ENCODE results near the gene C17orf50. TPM values are rescaled to one million over a fixed set of nuclear protein-coding genes. Genes with fewer than 3 reads are reported as not detected.

The C17orf50 gene
- total and polyA plus RNA-seq, 2 experiments from 2014 or later = not detected

DNA sequence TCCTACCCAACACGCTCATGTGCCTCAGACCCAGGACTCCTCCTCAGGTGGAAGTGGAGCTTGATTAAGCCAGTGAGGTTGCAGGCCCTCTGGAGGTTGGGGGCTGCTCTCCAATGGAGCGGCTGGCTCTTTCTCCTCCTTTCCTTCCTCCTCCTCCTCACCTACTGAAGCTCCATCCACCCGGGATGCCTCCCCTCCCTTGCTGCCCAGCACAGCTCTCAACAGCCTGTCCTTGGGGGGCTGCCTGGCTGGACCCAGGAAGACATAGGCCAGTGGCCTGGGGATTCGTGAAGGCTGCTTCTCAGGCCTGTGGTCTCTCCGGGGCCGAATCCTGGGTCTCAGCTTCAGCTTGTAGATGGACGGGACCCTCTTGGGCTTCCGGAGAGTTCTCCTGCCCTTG is 15.9 kb upstream of the C17orf50 start:
- Histone ChIP-seq H3K27ac (no peak overlapping the region), H3K27me3 (peaks cover 46% of the 10 kb centered on the region), H3K36me3 (replicated peaks; ENCODE audit: insufficient read depth, low read depth) (no peaks in the 10 kb centered on the region), H3K9me2 (replicated peaks; ENCODE audit: insufficient read depth) (no peaks in the 10 kb centered on the region), H3K4me1 (ENCODE audit: insufficient read depth) (peaks cover under 1% of the 10 kb centered on the region), H3K79me2 (no peaks in the 10 kb centered on the region), H3K4me2 (no peak overlapping the region), H3K4me3 (no peak overlapping the region), H4K20me1 (ENCODE audit: insufficient read depth, poor library complexity, severe bottlenecking) (no peaks in the 10 kb centered on the region), H3K9me3 (ENCODE audit: low read depth) (no peaks in the 10 kb centered on the region), H2AFZ (no peak overlapping the region)
- no peak for DNase-seq (ENCODE audit: low spot score)
- 87% methylated on average over 8 of the region's 8 CpGs for WGBS (ENCODE audit: low lambda C conversion rate, missing lambda C conversion rate)
- TF ChIP-seq, protein P1, sequence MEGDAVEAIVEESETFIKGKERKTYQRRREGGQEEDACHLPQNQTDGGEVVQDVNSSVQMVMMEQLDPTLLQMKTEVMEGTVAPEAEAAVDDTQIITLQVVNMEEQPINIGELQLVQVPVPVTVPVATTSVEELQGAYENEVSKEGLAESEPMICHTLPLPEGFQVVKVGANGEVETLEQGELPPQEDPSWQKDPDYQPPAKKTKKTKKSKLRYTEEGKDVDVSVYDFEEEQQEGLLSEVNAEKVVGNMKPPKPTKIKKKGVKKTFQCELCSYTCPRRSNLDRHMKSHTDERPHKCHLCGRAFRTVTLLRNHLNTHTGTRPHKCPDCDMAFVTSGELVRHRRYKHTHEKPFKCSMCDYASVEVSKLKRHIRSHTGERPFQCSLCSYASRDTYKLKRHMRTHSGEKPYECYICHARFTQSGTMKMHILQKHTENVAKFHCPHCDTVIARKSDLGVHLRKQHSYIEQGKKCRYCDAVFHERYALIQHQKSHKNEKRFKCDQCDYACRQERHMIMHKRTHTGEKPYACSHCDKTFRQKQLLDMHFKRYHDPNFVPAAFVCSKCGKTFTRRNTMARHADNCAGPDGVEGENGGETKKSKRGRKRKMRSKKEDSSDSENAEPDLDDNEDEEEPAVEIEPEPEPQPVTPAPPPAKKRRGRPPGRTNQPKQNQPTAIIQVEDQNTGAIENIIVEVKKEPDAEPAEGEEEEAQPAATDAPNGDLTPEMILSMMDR (IDR thresholded peaks at IDR 0.05; ENCODE audit: poor library complexity) = no peak
- TF ChIP-seq EZH2 (IDR thresholded peaks at IDR 0.05; ENCODE audit: borderline replicate concordance) (no peak), EZH2phosphoT487 (IDR thresholded peaks at IDR 0.05; ENCODE audit: low read depth, severe bottlenecking, unreplicated experiment) (no peak)

DNA sequence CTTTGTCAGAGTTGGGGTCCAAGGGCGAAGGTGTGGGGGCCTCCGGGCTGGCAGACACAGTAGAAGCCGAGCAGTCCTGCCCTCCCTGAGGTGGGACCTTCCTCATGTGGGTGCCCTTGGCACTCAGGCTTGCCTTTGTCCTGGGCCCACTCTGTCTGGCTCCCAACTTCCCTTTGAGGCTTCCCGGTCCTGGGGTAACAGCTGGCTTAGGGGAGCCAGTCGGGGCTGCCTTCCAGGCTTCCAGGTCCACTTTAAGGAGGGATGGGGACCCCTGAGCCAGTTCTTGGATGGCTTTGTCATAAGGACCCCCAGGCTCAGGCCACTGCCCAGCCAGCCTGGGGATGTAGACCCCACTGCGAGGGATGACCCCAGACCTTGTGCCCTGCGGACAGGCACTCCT is 15.4 kb upstream of the C17orf50 start:
- Histone ChIP-seq H3K27me3 (peaks cover 45% of the 10 kb centered on the region), H3K36me3 (replicated peaks; ENCODE audit: insufficient read depth, low read depth) (no peaks in the 10 kb centered on the region), H3K79me2 (no peaks in the 10 kb centered on the region), H3K4me2 (no peak overlapping the region), H3K9me3 (ENCODE audit: low read depth) (no peaks in the 10 kb centered on the region), H2AFZ (no peak overlapping the region), H3K4me1 (ENCODE audit: insufficient read depth) (peaks cover 5% of the 10 kb centered on the region), H4K20me1 (ENCODE audit: insufficient read depth, poor library complexity, severe bottlenecking) (no peaks in the 10 kb centered on the region), H3K4me3 (no peak overlapping the region), H3K27ac (no peak overlapping the region), H3K9me2 (replicated peaks; ENCODE audit: insufficient read depth) (no peaks in the 10 kb centered on the region)
- TF ChIP-seq EZH2 (IDR thresholded peaks at IDR 0.05; ENCODE audit: borderline replicate concordance) = no peak
- TF ChIP-seq, protein P1 (IDR thresholded peaks at IDR 0.05; ENCODE audit: poor library complexity) = no peak
- no peak for TF ChIP-seq EZH2phosphoT487 (IDR thresholded peaks at IDR 0.05; ENCODE audit: low read depth, severe bottlenecking, unreplicated experiment)
- 83% methylated on average over 7 of the region's 7 CpGs for WGBS (ENCODE audit: low lambda C conversion rate, missing lambda C conversion rate)
- no peak for DNase-seq (ENCODE audit: low spot score)

DNA sequence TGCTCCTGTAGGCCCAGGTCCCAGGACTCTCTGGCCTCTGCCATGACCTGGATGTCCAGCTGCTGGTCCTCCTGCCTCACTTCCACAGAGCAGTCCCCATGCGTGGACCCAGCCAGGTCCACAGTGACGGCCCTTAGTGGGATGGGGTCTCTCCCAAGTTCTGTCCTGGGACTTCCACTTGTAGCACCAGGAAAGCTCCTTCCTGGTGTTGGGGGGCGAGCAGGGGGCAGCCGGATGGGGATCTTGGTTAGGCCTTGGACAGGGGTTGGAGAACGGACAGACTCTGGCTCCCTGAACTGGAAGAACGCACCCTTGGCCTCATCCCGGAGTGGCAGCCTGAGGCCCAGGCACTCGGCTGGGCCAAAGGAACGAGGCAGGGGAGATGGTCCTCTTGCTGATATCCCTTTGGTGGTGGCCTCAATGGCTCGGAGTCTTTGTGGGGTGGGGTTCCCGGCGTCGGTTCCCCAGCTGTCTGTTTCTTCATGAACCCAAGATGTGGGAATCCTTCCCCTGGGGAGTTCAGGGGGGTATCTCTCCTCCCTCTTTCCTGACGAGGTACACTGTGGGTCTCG is 14.9 kb upstream of the C17orf50 start:
- no peaks in the 10 kb centered on the region for H3K79me2 ChIP-seq
- 84% methylated on average over 15 of the region's 15 CpGs for WGBS (ENCODE audit: low lambda C conversion rate, missing lambda C conversion rate)
- H3K27me3 ChIP-seq = peaks cover 45% of the 10 kb centered on the region
- H3K4me1 ChIP-seq (ENCODE audit: insufficient read depth) = peaks cover 5% of the 10 kb centered on the region
- no peaks in the 10 kb centered on the region for H4K20me1 ChIP-seq (ENCODE audit: insufficient read depth, poor library complexity, severe bottlenecking)
- no peak overlapping the region for H3K4me3 ChIP-seq
- no peak overlapping the region for H3K4me2 ChIP-seq
- TF ChIP-seq EZH2phosphoT487 (IDR thresholded peaks at IDR 0.05; ENCODE audit: low read depth, severe bottlenecking, unreplicated experiment) = no peak
- no peak for TF ChIP-seq EZH2 (IDR thresholded peaks at IDR 0.05; ENCODE audit: borderline replicate concordance)
- TF ChIP-seq, protein P1 (IDR thresholded peaks at IDR 0.05; ENCODE audit: poor library complexity) = no peak
- no peak overlapping the region for H2AFZ ChIP-seq
- no peak for DNase-seq (ENCODE audit: low spot score)
- no peaks in the 10 kb centered on the region for H3K9me2 ChIP-seq (replicated peaks; ENCODE audit: insufficient read depth)
- no peak overlapping the region for H3K27ac ChIP-seq
- H3K36me3 ChIP-seq (replicated peaks; ENCODE audit: insufficient read depth, low read depth) = no peaks in the 10 kb centered on the region
- no peaks in the 10 kb centered on the region for H3K9me3 ChIP-seq (ENCODE audit: low read depth)

All from hepatocyte (in vitro differentiated cells).